Urinary bladder (tissue), 4 donors: ENCODE data around the gene VASP. TPM values are rescaled to one million over a fixed set of nuclear protein-coding genes. Genes with fewer than 3 reads are reported as not detected.

Source experiments
- DNase-seq: peaks from one replicate; pipeline ENCODE4 v3.0.0-alpha.2; 2015; ENCODE audit errors: extremely low spot score
- H3K27ac ChIP-seq: one replicate; pipeline ENCODE4 v1.5.1; 2013; ENCODE audit warnings: low read depth, mild to moderate bottlenecking, moderate library complexity
- H3K36me3 ChIP-seq: one replicate; pipeline ENCODE4 v1.6.1; 2013; ENCODE audit warnings: mild to moderate bottlenecking, moderate library complexity; ENCODE audit not compliant: insufficient read depth
- H3K4me1 ChIP-seq: one replicate; pipeline ENCODE4 v1.6.1; 2013; ENCODE audit warnings: mild to moderate bottlenecking, moderate library complexity; ENCODE audit not compliant: insufficient read depth
- H3K4me3 ChIP-seq: one replicate; pipeline ENCODE4 v1.5.1; 2013; ENCODE audit warnings: low read depth, low read length
- WGBS: extraction: QIAGEN DNeasy Blood & Tissue Kit; methylation state at CpG from one replicate; pipeline ENCODE4 v1.1.7; 2013; 5-methylcytosine and 5-hydroxymethylcytosine counted together
- polyA plus RNA-seq: library from polyadenylated mRNA; stranded (reverse); fragments of 200-250 nt; gene quantifications from one replicate; pipeline ENCODE4 v1.2.3, GENCODE V29; 2013
- total RNA-seq: library from RNA; depleted of rRNA; stranded (reverse); fragments of >200 nt; gene quantifications from one replicate; pipeline ENCODE4 v1.2.3, GENCODE V29; 2014
- donor health status: healthy with polysubstance abuse.
- donor health status: healthy.

VASP gene
- total and polyA plus RNA-seq, 2 donors: 42.6 to 174 TPM

DNA sequence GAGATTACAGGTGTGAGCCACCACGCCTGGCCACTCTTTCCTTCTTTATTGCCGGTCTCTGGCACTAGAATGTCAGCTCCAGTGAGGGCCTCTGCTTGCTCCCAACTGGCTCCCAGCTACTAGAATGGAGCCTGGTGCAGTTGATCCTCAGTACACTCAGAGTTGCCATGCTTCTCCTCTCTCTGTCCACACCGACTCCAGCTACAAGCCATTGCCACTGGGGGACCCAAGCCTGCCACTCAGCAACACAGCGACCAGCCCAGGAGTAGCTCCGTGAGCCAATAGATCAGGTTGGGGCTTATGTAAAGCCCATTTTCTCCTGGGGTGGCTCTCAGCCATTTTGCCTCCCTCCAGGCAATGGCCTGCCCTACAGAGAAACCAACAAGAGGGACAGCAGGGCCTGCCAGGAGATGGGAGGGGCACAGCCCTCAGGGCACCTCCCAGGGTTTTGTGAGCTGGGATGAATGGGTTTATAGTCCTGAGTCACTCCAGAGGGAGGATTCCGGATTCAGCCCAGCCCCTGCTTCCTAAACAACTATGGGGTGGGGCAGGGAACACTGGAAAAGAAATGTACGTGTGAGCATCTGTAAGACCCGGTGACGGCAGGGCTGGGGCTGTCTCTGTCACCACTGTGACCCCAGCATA lies 40.8 kb downstream of the VASP start:
- Histone ChIP-seq H3K4me1 (no peaks in the 10 kb centered on the region), H3K36me3 (no peaks in the 10 kb centered on the region), H3K27ac (no peak overlapping the region), H3K4me3 (no peak overlapping the region)
- DNase-seq: no peak
- 81% methylated on average over 9 of the region's 9 CpGs for WGBS

DNA sequence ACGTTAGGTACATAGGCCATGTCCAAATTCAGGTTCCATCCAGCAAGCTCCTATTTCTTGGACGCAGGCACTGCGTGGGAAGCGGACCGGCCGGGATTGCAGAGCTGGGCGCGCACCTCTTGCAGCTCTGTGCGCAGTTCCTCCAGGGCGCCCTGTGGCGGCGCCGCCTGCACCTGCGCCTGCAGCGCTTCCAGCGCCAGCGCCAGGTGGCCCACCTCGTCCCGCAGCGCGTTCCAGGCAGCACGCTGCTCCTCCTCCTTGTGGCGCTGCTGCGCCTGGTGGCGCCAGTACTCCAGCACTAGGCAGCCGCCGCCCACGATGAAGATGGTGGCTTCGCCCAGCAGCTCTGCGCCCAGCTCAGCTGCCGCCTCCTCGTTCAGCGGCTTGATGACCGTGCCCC lies 46.2 kb downstream of the VASP start:
- WGBS: 67% methylated on average over 34 of the region's 34 CpGs
- no peak for DNase-seq
- no peaks in the 10 kb centered on the region for H3K4me1 ChIP-seq
- H3K4me3 ChIP-seq: no peak overlapping the region
- no peak overlapping the region for H3K27ac ChIP-seq
- H3K36me3 ChIP-seq: no peaks in the 10 kb centered on the region

DNA sequence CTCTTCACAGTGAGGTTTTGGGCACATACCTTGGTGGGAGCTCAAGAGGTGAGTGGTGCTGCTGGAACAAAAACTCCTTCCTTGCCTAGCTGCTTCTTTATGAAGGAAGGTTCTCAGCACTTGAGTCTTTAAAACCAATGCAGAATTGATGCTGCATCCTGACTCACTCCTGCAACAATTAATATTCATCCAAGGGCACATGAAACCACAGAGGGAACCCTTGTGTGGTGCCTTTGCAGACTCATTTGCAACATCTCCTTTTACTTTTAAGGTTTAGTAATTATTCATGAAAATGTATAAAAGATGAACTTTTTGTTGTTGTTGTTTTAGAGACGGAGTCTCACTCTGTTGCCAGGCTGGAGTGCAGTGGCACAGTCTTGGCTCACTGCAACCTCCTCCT lies 47.2 kb downstream of the VASP start:
- no peaks in the 10 kb centered on the region for H3K4me1 ChIP-seq
- H3K36me3 ChIP-seq: no peaks in the 10 kb centered on the region
- 84% methylated on average over 1 of the region's 1 CpG for WGBS
- H3K4me3 ChIP-seq: no peak overlapping the region
- H3K27ac ChIP-seq: no peak overlapping the region
- DNase-seq: no peak

DNA sequence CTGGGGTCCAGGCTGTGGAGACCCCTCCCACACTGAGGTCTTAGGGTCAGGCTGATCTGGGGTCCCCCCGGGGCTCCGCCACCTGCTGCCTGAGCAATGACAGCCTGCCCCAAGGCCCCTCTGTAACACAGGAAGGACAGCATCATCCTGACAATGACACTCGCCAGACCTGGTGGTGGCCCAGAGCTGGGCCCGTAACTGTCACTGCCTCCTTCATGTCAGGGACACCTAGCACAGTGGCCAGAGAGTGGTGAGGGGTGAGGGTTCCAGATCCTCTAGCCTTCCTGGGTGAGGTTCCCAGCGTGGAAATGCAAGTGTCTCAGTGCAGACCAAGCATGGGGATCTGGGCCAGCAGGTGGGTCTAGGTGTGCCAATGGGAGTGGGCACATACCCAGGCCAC lies 49.6 kb downstream of the VASP start:
- Histone ChIP-seq H3K36me3 (no peaks in the 10 kb centered on the region), H3K4me3 (no peak overlapping the region), H3K27ac (no peak overlapping the region), H3K4me1 (no peaks in the 10 kb centered on the region)
- WGBS: 80% methylated on average over 5 of the region's 5 CpGs
- no peak for DNase-seq

DNA sequence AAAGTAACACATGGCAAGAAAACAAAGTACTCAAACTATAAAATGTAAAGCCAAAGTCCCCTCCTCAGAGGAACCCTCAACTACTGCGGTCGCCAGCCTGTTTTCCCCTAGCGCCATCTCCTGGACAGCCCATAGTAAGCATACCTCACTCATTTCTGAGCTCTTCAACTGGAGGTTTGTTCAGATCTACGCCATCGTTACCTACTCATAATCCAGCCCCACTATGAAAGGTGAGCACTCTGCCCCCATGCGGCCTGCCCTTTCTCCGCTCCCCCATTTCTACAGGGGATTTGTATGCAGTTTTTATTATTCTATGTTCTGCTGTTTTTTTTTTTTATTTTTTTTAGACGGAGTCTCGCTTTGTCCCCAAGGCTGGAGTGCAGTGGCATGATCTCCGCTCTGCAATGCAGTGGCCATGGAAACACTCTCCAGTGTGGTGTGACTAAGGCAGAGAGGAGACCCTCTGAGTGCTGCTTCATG lies 51.2 kb downstream of the VASP start:
- 49% methylated on average over 10 of the region's 10 CpGs for WGBS
- Histone ChIP-seq H3K27ac (no peak overlapping the region), H3K4me1 (no peaks in the 10 kb centered on the region), H3K4me3 (no peak overlapping the region), H3K36me3 (no peaks in the 10 kb centered on the region)
- DNase-seq: no peak

DNA sequence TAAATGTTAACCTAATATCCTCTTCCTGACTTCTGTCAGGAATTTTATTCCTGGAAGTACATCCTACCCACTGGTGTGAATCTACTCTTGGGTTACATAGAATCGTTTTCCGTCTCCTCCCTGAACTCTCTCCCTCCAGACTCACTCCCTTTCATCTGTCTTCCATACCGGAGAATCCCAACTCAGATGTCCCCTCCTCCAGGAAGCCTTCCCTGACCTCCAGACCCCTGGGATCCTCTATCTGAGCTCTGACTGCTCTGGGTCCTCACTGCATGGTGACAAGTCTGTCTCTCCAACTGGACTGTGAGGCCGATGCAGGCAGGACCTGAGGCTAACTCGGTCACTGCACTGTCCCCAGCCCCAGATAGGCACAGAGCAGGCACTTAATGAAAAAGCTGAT lies 52.8 kb downstream of the VASP start:
- H3K4me1 ChIP-seq: no peaks in the 10 kb centered on the region
- 89% methylated on average over 5 of the region's 5 CpGs for WGBS
- no peak for DNase-seq

DNA sequence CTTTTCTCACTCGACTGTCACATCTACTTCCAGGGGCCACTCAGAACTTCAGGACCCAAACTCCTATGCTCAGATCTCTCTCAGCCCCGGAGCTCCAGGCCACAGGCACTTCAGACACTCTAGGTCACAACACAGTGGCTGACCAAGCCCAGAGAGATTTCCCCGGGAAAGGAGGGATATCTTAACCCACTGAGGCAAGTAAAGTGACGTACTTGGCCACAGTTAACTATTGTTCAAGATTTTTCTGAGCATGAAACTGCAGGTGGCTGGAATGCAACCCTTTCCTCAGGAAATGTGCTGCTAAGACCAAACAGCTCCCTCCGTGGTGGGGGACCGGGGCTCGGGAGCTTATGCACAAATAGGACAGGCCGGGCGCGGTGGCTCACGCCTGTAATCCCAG lies 53.4 kb downstream of the VASP start:
- Histone ChIP-seq H3K4me3 (no peak overlapping the region), H3K4me1 (no peaks in the 10 kb centered on the region), H3K27ac (no peak overlapping the region), H3K36me3 (no peaks in the 10 kb centered on the region)
- DNase-seq: no peak
- 79% methylated on average over 11 of the region's 11 CpGs for WGBS

More for the DNA sequence above, 52.8 kb downstream of the VASP start:
- no peak overlapping the region for H3K4me3 ChIP-seq
- H3K27ac ChIP-seq: no peak overlapping the region
- no peaks in the 10 kb centered on the region for H3K36me3 ChIP-seq

DNA sequence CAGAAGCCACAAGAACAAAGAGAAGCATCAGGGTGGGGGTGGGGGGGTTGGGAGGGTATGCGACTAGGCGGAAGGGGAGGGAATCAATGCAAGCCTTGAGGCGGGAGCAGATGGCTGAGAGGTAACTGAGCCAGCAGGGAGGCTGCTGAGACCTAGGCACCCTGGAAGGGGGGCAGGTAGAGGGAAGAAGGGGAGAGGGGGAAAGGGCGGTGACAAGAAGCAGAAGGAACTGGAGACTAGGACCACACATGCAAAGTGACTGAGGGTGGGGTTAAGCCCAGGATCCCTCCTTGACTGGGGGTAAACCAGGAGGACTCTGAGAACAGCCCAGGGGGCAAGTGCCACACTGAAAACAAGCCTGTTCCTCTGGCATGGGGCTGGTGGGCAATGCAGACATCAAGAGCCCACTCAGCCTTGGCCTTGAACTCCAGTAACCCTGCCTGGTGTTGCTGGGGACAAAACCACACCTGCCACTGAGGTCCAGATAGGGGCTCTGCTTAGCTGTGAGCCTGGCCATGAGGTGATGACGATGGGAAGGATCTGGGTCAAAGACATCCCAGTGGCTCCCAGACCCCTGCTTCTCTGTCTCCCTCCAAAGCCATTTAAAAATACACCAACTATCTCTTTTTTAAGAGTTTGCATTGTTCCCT lies 57.0 kb downstream of the VASP start:
- H3K4me1 ChIP-seq: no peaks in the 10 kb centered on the region
- DNase-seq: no peak
- no peak overlapping the region for H3K4me3 ChIP-seq
- no peaks in the 10 kb centered on the region for H3K36me3 ChIP-seq
- H3K27ac ChIP-seq: no peak overlapping the region
- WGBS: 68% methylated on average over 5 of the region's 5 CpGs

DNA sequence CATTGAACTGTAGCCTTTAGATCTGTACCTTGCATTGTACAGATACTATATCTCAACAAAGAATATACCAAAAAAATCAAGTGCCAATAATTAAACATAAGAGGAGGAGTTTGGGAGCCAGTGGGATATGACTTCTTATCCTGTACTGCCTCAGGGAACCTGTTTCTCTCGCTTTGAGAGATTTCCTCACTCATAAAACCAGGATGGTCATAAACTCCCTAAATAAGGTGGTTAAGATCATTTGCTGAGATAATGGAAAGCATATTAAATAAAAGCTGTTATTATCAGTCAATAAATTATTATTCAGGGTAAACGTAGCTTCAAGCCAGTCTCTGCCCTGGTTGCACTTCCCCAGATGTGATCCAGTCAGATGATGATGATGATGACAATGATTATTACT lies 60.3 kb downstream of the VASP start:
- Histone ChIP-seq H3K4me1 (no peaks in the 10 kb centered on the region), H3K27ac (no peak overlapping the region), H3K36me3 (no peaks in the 10 kb centered on the region), H3K4me3 (no peak overlapping the region)
- DNase-seq: no peak
- WGBS: 75% methylated on average over 2 of the region's 2 CpGs

DNA sequence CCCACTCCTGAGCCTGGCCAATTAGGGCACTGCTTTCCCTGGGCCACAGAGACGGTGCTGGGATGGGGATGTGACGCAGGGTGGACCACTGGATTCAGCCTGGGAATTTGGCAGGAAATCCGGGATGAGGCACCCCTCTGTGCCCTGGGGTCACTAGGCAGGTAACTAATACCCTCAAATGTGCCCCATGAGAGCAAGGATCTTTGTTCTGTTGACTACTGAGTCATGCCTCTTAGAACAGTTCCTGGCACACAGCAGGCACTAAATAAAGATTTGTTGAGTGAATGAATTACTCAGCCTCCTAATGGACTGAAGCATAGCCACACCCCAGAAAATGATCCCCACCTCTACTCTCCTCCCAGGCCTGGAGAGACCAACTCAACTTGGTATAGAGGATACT lies 61.5 kb downstream of the VASP start:
- no peak overlapping the region for H3K4me3 ChIP-seq
- DNase-seq: no peak
- H3K27ac ChIP-seq: no peak overlapping the region
- H3K36me3 ChIP-seq: no peaks in the 10 kb centered on the region
- WGBS: 82% methylated on average over 3 of the region's 3 CpGs
- H3K4me1 ChIP-seq: no peaks in the 10 kb centered on the region

DNA sequence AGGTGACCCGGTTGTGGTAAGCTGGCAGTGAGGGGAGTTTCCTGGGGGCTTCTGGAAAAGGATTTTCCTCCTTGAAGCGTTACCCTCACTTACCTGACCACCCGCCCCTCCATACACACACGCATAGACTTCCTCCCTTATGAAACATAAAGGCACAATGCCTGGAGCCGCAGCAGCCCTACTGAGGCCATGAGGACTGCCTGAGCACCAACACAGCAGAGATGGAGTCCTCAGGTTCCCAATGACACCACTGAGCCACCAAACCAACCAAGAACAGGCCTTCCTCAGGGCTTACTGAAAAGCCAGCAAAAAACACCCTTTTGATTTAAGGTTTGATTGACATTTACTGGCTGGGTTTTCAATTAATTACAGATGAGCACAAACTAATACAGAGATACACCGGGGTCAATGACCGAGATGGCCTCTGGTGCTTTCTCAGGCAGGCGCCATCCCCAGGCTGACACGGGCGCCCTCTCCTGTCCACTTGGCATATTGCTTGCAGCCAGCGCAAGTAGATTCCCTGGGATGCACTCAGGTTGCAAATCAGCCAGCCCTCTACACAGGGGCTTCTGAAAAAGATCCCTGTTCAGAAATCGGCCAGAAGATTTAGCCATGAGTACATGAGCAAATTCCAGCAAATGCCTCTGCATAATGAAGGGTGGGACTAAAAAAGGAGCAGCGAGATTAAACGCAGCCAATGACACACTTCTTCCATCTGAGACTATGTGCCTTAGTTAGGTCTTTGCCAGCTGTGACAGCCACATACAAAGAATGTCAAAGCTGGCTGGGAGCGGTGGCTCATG lies 62.5 kb downstream of the VASP start:
- 59% methylated on average over 15 of the region's 15 CpGs for WGBS
- Histone ChIP-seq H3K4me1 (no peaks in the 10 kb centered on the region), H3K4me3 (no peak overlapping the region), H3K36me3 (no peaks in the 10 kb centered on the region), H3K27ac (no peak overlapping the region)
- no peak for DNase-seq

DNA sequence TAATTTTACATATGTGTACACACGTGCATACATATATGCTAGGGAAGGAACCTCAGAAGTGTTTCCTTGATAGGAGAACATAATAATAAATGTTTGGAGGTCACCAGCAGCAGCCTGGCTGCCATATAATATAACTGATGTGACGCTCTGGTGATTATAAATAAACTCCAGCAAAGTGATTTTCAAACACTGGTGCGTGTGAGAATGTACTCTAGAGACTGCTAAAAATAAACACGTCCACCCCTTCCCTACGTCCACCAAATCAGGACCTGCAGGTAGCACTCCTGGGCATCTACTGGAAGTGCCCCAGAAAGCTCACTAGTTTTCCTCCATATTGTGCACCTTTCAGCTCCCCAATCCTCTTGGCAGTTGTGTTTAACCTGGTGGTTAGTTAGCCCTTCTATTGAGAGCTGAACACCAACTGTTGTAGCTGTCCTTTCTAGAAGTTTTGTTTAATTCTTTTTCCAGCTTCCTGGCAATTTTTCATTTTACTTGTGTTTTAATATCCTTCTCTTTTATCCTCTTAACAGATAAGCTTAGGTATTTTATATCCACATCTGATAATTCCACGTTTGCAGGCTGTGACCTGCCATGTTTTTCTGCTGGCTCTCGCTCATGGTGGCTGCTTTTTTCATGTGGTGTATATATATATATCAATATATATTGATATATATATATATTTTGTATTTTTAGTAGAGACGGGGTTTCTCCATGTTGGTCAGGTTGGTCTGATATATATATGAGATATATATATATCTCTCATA lies 64.4 kb downstream of the VASP start:
- no peaks in the 10 kb centered on the region for H3K36me3 ChIP-seq
- no peak overlapping the region for H3K4me3 ChIP-seq
- DNase-seq: no peak
- WGBS: 81% methylated on average over 8 of the region's 8 CpGs
- no peak overlapping the region for H3K27ac ChIP-seq
- peaks cover 2% of the 10 kb centered on the region for H3K4me1 ChIP-seq

DNA sequence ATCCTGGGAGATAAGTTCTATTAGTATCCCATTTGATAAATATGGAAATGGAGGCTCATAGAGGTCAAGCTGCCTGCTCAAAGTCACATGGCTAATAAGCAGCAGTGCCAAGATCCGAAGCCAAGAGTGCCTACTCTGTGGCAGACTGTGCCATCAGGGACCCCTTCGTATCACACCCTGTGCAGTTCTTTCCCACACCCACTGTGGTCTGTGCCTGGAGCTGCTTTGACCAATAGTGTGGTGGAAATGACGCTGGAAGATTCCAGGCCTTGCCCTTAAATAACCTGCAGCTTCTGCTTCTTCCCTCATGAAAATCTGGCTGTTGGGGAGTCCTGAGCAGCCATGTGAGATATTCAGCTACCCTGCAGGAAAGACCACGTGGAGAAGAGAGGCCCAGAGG lies 67.2 kb downstream of the VASP start:
- H3K4me3 ChIP-seq: no peak overlapping the region
- 84% methylated on average over 4 of the region's 4 CpGs for WGBS
- peaks cover 3% of the 10 kb centered on the region for H3K4me1 ChIP-seq
- no peaks in the 10 kb centered on the region for H3K36me3 ChIP-seq
- no peak for DNase-seq
- H3K27ac ChIP-seq: no peak overlapping the region
